Motor neuron (in vitro differentiated cells): ENCODE results near the gene COL1A2. TPM values are rescaled to one million over a fixed set of nuclear protein-coding genes. Genes with fewer than 3 reads are reported as not detected.

Experiments used
- ATAC-seq, 8 experiments: fragments of 200-7000 bp; cut with Tn5 transposase; replicated peaks in 6 of 8; 2 replicates each; pipeline ENCODE4 v1.8.0; 2021; ENCODE audit warnings: mild to moderate bottlenecking in 8 of 8, moderate library complexity in 8 of 8
- H3K27ac ChIP-seq, 2 donors: fragments of 250-450 bp; sonication (Bioruptor Pico); 2 replicates each; pipeline ENCODE4 v1.9.0; 2021; ENCODE audit warnings: antibody characterized with exemption in 2 of 2, mild to moderate bottlenecking in 2 of 2, moderate library complexity in 1 of 2
- H3K4me1 ChIP-seq, 2 donors: fragments of 250-450 bp; sonication (Bioruptor Pico); replicated peaks in 1 of 2; 2 replicates each; pipeline ENCODE4 v1.6.1; 2021; ENCODE audit warnings: antibody characterized with exemption in 2 of 2, mild to moderate bottlenecking in 2 of 2, moderate library complexity in 1 of 2
- H3K4me3 ChIP-seq, 5 donors: fragments of 250-450 bp; sonication (Bioruptor Pico); 2 replicates each; pipeline ENCODE4 v1.9.0; 2021; ENCODE audit warnings: antibody characterized with exemption in 5 of 5, mild to moderate bottlenecking in 5 of 5, moderate library complexity in 4 of 5
- WGBS, 10 experiments: fragments of 450-650 bp; shearing (Covaris generic); methylation state at CpG; one replicate each; pipeline ENCODE4 v1.0.0; 2022; 5-methylcytosine and 5-hydroxymethylcytosine counted together
- in situ Hi-C, 9 experiments: fragments of 400-800 bp; cut with MboI; loops; one replicate each; pipeline ENCODE4 v1.15.0; 2021; ENCODE audit warnings: low sequenced_read_pairs in 9 of 9, low pct_unique_long_range_greater_than_20kb in 2 of 9; ENCODE audit not compliant: unreplicated experiment in 9 of 9
- total RNA-seq, 8 experiments: library from RNA; unstranded; fragments of 300-600 nt; gene quantifications; 2 replicates each; pipeline versions ENCODE4 v1.2.3 to v1.2.4, GENCODE V29; 2022

COL1A2 gene
- total RNA-seq, 8 experiments from 2014 or later, result 0.16 to 1,790 (median 1.4) TPM

GRCh38 chr7:94432817-94433216, 38.1 kb downstream of the COL1A2 start:
- 0 to 100% (median 90%) methylated on average over 1 of the region's 1 CpG; no CpG with 5 or more reads in 4 of the 10 experiments for WGBS, 10 experiments

GRCh38 chr7:94433224-94433623, 38.5 kb downstream of the COL1A2 start:
- WGBS, 10 experiments, result 33 to 95% (median 67%) methylated on average over 1 to 2 of the region's 2 CpGs; no CpG with 5 or more reads in 7 of the 10 experiments
- no peak for ATAC-seq
- no peak overlapping the region for H3K27ac ChIP-seq
- in situ Hi-C loops, result no loop called here
- H3K4me3 ChIP-seq, result no peak overlapping the region
- no peaks in the 10 kb centered on the region for H3K4me1 ChIP-seq

More at GRCh38 chr7:94432817-94433216, 38.1 kb downstream of the COL1A2 start:
- ATAC-seq, result no peak
- no peaks in the 10 kb centered on the region for H3K4me1 ChIP-seq
- in situ Hi-C loops, result no loop called here
- H3K27ac ChIP-seq, result no peak overlapping the region
- no peak overlapping the region for H3K4me3 ChIP-seq

DNA sequence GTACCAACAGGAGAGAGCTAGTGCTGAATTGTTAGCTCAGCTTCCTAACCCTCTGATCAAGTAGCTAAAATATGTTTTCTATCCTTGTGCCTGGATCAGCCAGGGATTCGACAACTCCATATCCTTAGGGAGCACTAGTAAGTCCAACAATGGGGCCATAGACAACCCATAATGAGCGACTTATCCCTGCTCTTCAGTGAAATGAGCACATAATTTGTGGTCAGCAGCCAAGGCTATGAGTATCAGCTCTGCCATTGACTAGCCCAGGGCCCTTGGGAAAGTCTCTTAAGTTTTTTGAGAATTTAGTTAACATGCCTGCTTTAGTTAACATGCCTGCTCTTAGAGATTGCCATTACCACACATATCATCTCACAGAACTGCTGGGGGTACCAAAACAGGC, 39.3 kb downstream of the COL1A2 start:
- in situ Hi-C loops, result no loop called here
- Histone ChIP-seq H3K4me1 (no peaks in the 10 kb centered on the region), H3K4me3 (no peak overlapping the region), H3K27ac (no peak overlapping the region)
- WGBS, 10 experiments, result 0 to 100% (median 43%) methylated on average over 1 to 2 of the region's 2 CpGs; no CpG with 5 or more reads in 5 of the 10 experiments
- ATAC-seq, result no peak

DNA sequence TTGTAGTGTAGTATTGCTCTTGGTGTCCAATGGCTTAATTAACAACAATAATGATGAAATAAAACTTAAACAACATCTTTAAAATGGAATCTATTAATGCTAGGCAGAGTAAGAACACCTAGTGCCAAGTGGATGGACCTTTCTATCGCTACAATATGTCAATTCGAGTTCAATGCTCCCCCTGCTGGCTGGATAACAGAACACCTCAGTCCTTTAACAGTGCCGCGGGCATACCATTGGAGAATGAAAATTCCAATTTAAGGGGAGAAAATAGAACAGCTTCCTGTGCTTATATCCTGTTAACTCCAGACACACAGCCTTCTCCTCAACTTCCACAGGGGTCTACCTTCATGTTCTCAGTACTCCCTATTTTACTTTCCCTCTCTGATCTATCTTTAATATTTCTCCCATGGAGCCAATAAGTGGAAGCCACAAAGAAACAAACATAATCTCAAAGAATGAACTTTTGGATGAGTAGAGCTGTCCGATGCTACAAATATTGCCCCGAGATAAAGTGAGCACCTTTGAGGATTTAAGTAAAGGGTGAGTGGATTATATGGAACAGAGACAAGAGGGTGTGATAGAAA, 41.4 kb downstream of the COL1A2 start:
- Histone ChIP-seq H3K27ac (no peak overlapping the region), H3K4me1 (peaks cover 9 to 12% of the 10 kb centered on the region in 2 donors), H3K4me3 (no peak overlapping the region)
- 0 to 65% (median 28%) methylated on average over 2 to 6 of the region's 6 CpGs for WGBS, 10 experiments
- in situ Hi-C loops, result no loop called here
- ATAC-seq, result peak in 7 of 8 experiments; percentile 50 to 92 (median 67)

- ATAC-seq, result no peak
- no peak overlapping the region for H3K4me3 ChIP-seq
- H3K4me1 ChIP-seq, result peaks cover 9 to 12% of the 10 kb centered on the region in 2 donors
- H3K27ac ChIP-seq, result no peak overlapping the region
- in situ Hi-C loops, result no loop called here
- 47 to 100% (median 91%) methylated on average over 1 to 4 of the region's 4 CpGs; no CpG with 5 or more reads in 2 of the 10 experiments for WGBS, 10 experiments
Measured at GRCh38 chr7:94436700-94437099, 42.0 kb downstream of the COL1A2 start.

DNA sequence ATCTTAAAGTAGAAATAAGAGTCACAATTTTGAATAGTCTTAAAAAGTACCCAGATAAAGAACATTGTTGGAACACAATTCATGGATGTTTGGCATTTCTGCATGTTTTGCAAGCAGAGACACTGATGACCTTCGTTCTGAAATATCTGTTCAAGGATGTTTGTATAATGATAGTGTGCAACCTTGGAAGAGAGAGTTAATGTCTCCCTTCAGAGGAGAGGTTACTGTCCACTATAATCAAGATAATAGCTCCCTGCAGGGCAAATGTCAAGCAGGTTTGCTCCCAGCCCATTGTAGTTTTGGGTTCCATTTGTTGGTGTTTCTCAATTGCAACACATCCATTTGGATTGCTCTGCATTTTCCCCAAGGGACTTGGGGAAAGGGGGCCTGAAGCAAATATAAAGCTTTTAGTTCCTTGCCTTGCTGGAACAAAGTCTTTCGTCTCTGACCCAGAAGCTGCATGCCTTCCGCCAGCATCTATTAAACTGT, 45.2 kb downstream of the COL1A2 start:
- Histone ChIP-seq H3K4me3 (no peak overlapping the region), H3K4me1 (peaks cover 9 to 19% of the 10 kb centered on the region in 2 donors), H3K27ac (no peak overlapping the region)
- WGBS, 10 experiments, result 0 to 80% (median 59%) methylated on average over 1 to 3 of the region's 3 CpGs
- ATAC-seq, result peak in 3 of 8 experiments; percentile 9 to 33 (median 12)
- in situ Hi-C loops, result no loop called here

DNA sequence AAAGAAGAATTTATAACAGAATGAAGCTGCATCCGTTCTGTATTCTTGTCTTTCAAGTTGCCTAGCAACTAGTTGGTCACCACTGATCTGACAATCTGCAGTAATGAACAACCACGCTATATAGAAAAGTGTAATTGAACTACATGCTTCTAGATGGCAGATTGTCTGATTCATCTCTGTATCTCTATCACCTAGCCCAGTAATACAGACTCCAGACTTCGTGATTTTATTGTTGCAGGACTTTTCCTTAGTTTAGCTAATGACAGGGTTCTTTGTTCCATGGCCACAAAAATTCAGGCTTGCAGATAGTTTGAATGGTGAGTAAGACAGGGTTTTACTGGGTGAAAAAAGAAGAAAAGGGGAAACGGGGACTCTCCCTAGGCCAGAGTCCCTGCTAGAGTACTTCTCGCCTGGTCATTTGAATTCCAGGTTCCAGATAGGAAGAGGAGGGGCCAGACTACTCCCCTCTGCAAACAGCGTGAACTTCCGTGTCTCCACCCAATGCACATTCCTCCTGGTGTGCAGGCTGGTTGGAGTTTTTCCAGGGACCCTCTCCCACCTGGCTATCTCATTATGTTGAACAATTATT, 45.9 kb downstream of the COL1A2 start:
- peaks cover 9 to 19% of the 10 kb centered on the region in 2 donors for H3K4me1 ChIP-seq
- WGBS, 10 experiments, result 48 to 64% (median 56%) methylated on average over 2 to 7 of the region's 7 CpGs; no CpG with 5 or more reads in 1 of the 10 experiments
- in situ Hi-C loops, result no loop called here
- ATAC-seq, result peak in 5 of 8 experiments; percentile 74 to 86 (median 74)
- no peak overlapping the region for H3K27ac ChIP-seq
- H3K4me3 ChIP-seq, result no peak overlapping the region

GRCh38 chr7:94441138-94441537, 46.4 kb downstream of the COL1A2 start:
- 0 to 100% (median 90%) methylated on average over 1 to 3 of the region's 3 CpGs; no CpG with 5 or more reads in 3 of the 10 experiments for WGBS, 10 experiments
- H3K27ac ChIP-seq, result no peak overlapping the region
- peaks cover 9 to 19% of the 10 kb centered on the region in 2 donors for H3K4me1 ChIP-seq
- no peak for ATAC-seq
- in situ Hi-C loops, result no loop called here
- H3K4me3 ChIP-seq, result no peak overlapping the region

- Histone ChIP-seq H3K27ac (no peak overlapping the region), H3K4me3 (no peak overlapping the region), H3K4me1 (peaks cover 9 to 19% of the 10 kb centered on the region in 2 donors)
- WGBS, 10 experiments, result 40 to 100% (median 79%) methylated on average over 1 to 3 of the region's 3 CpGs; no CpG with 5 or more reads in 2 of the 10 experiments
- in situ Hi-C loops, result no loop called here
- ATAC-seq, result no peak
Measured at GRCh38 chr7:94442639-94443038, 47.9 kb downstream of the COL1A2 start.

DNA sequence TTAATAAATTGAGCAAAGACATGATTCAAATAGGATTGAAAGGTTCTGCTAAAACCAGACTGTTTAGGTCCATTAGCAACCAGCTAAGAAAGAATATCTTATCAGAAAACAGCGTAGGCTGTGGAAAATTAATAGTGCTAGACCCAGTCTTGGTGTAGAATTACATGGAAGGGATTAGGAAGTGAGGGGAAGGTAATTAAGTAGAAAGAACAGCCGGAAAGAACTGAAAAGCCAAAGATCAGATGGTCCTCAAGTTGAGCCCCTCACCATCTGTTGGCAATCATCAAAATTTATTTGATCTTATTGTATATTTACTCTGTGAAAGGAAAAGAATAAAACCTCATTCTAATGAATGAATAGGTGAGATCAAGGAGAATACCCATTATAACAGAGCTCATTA, 50.1 kb downstream of the COL1A2 start:
- H3K4me1 ChIP-seq, result peaks cover 7 to 17% of the 10 kb centered on the region in 2 donors
- no peak overlapping the region for H3K4me3 ChIP-seq
- 28 to 76% (median 59%) methylated on average over 1 to 2 of the region's 2 CpGs; no CpG with 5 or more reads in 1 of the 10 experiments for WGBS, 10 experiments
- H3K27ac ChIP-seq, result no peak overlapping the region
- no peak for ATAC-seq
- in situ Hi-C loops, result no loop called here

DNA sequence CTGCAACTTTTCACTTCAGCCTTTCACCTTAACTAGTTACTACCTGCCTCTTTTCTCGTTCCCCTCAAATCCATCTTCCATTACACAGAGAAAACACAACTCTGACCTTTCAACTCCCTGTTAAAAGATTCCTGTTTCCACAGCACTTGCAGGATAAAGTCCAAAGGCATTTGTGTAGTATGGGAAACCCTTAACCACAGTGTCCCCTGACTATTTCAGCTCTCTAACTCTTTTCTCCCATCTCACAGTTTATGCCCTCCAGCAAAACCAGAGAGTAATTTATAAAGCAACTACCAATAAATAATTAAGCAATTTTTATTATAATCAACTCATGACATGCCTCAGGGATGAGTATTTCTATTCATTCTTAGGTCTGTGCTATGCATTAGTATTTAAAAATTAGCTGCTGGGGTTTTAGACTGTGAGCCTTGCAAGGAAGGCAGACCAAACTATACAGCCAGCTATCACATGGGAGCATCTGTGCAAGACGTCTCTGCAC, 51.0 kb downstream of the COL1A2 start:
- H3K27ac ChIP-seq, result no peak overlapping the region
- no peak overlapping the region for H3K4me3 ChIP-seq
- in situ Hi-C loops, result no loop called here
- H3K4me1 ChIP-seq, result peaks cover under 1 to 8% of the 10 kb centered on the region in 2 donors
- WGBS, 10 experiments, result 0 to 75% (median 50%) methylated on average over 1 to 2 of the region's 2 CpGs; no CpG with 5 or more reads in 1 of the 10 experiments
- ATAC-seq, result peak in 1 of 8 experiments; percentile 36

DNA sequence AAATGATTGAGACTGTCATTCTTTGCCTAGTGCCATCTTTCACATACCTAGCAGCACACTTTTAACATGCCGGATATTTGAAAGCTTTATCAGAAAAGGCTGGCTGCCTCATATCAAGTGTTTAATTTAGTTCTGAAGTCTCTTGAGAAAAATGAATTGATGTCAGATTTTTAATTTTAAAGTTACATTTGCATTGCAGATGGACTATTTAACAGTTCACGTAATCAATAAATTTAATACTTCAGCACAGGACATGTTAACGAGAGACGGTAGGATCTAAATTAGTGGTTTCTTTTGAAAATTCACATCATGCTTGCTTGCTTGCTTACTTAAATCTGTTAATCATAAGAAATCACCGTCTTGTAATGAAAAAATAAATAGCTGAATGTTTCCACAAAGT, 51.6 kb downstream of the COL1A2 start:
- WGBS, 10 experiments, result 49 to 100% (median 88%) methylated on average over 3 to 5 of the region's 5 CpGs
- Histone ChIP-seq H3K4me3 (no peak overlapping the region), H3K27ac (no peak overlapping the region), H3K4me1 (peaks cover 0 to 8% of the 10 kb centered on the region in 2 donors)
- in situ Hi-C loops, result no loop called here
- no peak for ATAC-seq

GRCh38 chr7:94449151-94449725, 54.5 kb downstream of the COL1A2 start:
- Histone ChIP-seq H3K4me3 (no peak overlapping the region), H3K27ac (no peak overlapping the region), H3K4me1 (peaks cover 0 to 6% of the 10 kb centered on the region in 2 donors)
- 19 to 78% (median 53%) methylated on average over 3 to 4 of the region's 4 CpGs; no CpG with 5 or more reads in 1 of the 10 experiments for WGBS, 10 experiments
- peak in 1 of 8 experiments; percentile 27 for ATAC-seq
- in situ Hi-C loops, result no loop called here
